ENCODE data around the gene LRRC27.

- no peak for TF ChIP-seq CTCF (IDR thresholded peaks at IDR 0.05 in 8 of 11, conservative IDR thresholded peaks at IDR 0.05 in 3 of 11)
- TF ChIP-seq POLR2AphosphoS5 (IDR thresholded peaks at IDR 0.05): peak in 1 of 3 donors; percentile 12
Measured at GRCh38 chr10:132408823-132409666, 77.1 kb downstream of the LRRC27 start.

All from spleen (tissue), 7 donors.